GM19397 (cell line): ENCODE measurements around the gene ILKAP.

Experiments used
- ATAC-seq: cut with Tn5 transposase; IDR thresholded peaks from one replicate; pipeline ENCODE4 v1.9.1; 2021; ENCODE audit warnings: mild to moderate bottlenecking, moderate library complexity; ENCODE audit not compliant: unreplicated experiment

The ILKAP gene, protein sequence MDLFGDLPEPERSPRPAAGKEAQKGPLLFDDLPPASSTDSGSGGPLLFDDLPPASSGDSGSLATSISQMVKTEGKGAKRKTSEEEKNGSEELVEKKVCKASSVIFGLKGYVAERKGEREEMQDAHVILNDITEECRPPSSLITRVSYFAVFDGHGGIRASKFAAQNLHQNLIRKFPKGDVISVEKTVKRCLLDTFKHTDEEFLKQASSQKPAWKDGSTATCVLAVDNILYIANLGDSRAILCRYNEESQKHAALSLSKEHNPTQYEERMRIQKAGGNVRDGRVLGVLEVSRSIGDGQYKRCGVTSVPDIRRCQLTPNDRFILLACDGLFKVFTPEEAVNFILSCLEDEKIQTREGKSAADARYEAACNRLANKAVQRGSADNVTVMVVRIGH

GRCh38 chr2:238203094-238203972 lies at the start of gene ILKAP:
TSS of gene ILKAP (minus strand) at chr2:238203695. CDS start at chr2:238203553, 142 bp downstream.
- peak; percentile 97 for ATAC-seq

GRCh38 chr2:238252766-238253630 lies 49.5 kb upstream of the ILKAP start:
- no peak for ATAC-seq

DNA sequence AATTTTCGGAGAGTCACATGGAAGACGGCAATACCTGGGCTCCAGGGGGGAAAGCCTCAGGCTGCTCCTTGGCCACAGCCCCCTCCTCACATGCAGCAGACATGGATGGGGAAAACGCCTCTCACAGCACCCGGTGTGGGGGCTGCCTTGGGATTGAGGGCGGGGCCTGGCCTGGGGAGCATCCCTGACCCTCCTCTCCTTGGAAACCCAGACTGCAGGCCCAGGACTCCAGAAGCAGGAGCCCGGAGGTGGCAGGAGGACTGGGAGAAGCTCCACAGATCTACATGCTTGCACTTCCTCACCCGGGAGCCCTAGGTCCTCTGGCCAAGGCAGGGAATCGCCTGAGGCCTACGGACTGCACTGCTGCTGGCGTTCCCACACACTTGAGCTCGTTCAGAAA lies 48.5 kb upstream of the ILKAP start:
- ATAC-seq = no peak

DNA sequence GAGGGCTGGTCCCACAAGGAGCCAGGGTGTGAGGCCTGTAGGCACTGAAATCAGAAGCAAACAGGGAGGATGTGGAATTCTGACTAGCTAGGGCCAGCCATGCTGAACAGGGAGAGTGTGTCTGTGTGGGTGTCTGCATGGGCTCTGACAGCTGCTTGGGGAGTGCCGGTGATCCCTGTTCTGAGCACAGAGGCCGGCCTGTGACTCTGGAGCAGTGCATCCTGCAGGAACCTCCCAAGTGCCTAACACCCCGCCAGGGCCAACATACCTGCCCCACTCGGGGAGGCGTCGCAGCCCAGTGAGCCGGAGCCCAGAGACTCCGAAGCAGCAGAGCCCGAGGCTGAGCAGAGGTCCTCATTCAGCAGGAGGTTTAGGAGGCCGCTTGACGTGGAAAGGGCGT lies 47.8 kb upstream of the ILKAP start:
- no peak for ATAC-seq

- ATAC-seq = no peak
Measured at GRCh38 chr2:238250896-238251295, 47.4 kb upstream of the ILKAP start.

- no peak for ATAC-seq
Measured at GRCh38 chr2:238247841-238248453, 44.5 kb upstream of the ILKAP start.

DNA sequence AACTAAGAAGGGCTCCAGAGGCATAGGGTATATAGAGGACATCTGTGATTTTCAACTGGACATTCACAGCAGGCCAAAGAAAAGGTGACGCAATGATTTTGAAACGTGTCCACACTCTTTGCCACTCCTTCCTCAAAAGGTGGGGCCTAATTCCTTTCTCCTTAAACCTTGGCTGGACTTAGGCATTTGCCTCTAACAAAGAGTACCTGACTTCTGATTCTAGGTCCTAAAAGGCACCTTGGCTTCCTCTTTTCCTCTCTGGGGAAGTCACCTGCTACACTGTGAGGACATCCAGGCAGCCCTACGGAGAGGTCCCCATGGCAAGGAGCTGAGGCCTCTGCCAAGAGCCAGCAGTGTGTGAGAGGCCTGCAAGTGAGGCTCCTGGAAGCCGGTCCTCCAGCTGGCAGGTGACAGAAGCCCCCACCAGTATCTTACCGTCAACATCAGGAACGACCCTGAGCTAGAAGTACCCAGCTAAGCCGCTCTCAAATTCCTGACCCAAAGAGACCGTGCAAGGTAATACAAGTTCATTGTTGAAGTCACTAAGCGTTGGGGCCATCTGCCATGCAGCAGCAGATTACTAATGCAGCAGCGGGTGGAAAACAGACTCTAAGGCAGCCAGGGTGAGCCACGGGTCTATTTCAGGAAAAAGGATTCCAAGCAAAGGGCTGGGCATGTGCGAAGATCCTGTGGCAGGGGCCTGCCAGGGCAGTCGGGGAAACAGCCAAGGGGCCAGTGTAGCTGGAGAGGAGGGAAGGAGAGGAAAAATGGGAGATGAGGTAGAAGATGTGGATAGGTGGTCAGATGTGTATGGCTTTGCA lies 43.7 kb upstream of the ILKAP start:
- no peak for ATAC-seq

GRCh38 chr2:238244151-238244550 lies 40.7 kb upstream of the ILKAP start:
- no peak for ATAC-seq

DNA sequence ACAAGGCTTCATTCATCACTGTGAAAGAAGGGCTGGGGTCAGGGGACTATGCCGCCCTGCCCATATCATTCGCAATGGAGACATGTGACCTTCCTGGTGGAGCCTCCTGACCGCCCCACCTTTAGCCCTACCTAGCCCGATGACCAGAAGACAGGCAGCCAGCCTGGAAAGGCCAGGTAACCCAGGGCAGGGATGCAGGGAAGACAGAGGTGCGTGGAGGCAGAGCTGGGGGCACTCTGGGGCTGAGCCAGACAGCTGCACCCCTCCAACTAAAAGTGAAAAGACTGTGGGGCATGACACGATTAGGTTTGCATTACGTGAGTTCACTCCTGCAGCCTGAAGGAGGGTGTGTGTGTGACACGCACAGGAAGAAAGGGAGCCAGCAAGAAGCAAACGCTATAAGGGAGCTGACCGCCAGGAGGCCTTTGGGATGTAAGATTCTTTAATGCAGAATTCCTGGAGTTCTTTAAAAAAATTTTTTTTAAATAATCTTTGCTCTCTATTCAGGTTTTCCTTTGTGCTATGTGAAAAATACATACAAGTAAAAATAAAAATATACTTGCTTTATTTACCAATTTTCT lies 40.1 kb upstream of the ILKAP start:
- no peak for ATAC-seq

- no peak for ATAC-seq
Measured at GRCh38 chr2:238242731-238243495, 39.4 kb upstream of the ILKAP start.

GRCh38 chr2:238241970-238242369 lies 38.5 kb upstream of the ILKAP start:
- ATAC-seq = no peak

DNA sequence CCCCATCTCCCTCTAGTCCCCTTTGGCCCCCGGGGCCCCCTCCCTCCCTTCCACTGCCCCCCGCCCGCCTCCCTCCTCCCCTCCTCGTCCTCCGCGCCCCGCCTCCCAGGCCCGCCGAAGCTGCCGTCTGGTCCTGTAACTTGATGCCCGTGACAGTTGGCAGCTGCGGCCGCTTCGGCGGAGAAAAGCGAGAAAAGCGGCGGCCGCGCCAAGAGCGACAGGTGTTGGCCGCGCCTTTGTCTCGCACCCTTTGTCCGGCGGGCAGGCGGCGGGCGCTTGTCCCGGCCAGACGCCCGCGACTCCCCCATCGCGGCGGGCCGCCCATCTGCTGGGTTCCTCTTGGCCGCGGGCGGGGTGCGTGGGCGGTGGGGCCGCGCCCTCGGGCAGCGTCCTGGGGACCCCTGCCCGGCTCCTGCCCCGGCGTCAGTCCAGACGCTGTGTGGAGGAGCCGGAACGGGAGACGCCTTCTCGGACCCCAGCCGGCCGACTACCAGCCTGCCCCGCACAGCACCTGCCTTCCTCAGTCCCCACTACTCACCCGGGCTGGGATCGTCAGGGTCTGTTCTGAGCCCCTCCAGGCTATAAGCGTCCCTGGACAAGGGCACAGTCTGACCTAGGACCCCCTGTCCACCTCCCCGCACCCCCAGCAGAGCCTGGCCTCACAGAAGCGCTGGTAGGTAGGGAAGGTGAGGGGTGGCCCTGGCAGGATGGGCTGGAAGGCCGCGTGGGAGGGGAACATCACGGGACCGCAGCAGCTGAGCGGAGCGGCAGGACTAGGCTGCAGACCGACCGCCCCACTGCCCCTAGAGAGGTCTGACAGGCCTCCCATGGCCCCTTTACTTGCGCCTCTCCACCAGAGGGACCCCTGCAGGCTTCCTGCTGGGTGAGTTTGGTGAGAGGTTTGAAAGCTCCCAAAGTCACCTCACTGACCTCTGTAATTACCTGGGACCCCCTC lies 37.5 kb upstream of the ILKAP start:
- ATAC-seq = no peak

DNA sequence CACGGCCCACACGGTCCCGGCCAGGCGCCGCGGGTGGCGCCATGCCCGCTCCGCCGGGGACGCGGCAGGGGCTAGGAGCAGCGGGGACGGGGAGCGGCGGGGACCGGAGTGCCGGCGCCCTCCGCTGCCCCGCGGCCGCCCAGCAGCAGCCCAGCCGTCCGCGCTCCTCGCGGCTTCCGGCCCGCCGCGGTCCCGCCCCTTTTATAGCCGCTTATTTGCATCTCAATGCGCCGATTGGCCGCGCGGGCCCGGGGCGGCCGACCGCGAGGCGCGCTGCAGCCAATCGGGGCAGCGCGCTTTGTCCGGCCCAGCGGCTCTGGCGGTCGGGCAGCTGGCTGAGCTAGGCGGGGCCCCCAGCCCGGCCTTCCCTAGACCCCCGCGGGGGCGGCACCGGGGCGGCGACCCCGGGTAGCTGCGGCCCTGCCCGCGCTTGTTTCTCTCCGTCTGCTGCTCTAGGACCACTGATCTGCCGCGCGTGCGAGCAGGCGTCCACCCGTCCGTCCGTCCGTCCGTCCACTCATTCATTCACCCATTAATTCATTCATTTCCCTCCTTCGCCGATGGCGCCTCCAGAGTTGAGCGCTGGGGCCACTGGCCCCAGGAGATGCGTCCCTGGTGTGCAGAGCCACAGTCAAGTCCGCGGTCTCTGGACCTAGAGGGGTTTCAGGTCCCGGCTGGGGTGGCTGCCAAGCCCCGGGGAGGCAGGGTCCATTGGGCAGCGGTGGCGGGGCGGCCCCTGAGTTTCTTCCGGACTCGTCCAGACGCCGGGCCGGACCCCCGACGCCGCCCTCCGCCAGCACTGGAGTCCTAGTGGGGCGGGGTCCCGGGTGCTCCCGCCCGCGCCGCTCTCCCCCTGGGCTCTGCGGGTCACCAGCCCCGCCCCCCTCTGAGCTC lies 36.6 kb upstream of the ILKAP start, which contains the start of gene HES6:
HES6 (minus strand) TSS at position 176 of the 894 bp plus-strand sequence; CDS start at position 43, 133 bp downstream.
- peak; percentile 78 for ATAC-seq

DNA sequence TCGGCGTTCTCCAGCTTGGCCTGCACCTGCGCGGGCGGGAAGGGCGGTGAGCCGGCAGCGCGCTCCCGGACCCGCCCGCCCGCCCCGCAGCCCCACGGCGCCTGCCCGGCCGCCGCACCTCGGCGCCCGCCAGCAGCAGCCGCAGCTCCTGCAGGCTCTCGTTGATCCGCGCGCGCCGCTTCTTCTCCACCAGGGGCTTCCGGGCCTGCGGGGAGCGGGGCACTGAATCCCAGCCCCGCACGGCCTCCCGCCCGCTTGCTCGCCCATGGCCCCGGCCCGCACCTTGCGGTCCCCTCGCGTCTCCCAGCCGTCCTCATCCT lies 36.0 kb upstream of the ILKAP start:
- no peak for ATAC-seq

DNA sequence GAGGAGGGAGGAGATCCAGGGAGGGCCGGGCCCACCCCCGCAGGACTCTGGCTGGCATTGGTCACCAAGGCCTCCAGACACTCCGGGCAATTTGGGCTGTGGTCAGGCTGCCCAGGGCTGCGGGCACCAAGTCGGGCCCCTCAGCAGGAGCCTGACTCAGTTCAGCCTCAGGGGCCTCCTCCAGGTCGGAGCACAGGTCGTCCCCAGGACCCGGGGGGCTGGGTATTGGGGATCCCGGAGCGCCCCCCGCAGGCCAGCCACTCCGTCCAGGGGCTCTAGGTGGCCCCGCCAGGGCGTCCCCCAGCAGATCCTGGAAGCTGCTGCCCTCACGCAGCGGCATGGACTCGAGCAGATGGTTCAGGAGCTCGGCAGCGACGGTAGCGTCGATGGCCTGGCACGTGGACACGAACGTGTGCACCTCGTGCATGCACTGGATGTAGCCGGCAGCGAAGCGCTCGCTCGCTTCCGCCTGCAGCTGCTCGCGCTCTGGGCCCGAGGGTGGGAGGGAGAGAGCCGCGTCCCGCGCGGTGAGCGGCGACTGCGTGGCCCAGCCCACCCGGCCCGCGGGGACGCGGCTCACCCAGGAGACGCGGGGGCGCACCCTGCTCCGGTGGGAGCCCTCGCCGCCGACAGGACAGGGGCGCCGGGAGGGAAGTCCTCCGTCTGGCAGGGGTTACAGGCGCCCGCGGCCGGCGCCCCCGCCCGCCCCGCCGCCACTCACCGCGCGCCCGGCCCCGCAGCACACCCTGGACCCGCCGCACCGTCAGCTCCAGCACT lies 35.5 kb upstream of the ILKAP start:
- peak; percentile 1 for ATAC-seq

DNA sequence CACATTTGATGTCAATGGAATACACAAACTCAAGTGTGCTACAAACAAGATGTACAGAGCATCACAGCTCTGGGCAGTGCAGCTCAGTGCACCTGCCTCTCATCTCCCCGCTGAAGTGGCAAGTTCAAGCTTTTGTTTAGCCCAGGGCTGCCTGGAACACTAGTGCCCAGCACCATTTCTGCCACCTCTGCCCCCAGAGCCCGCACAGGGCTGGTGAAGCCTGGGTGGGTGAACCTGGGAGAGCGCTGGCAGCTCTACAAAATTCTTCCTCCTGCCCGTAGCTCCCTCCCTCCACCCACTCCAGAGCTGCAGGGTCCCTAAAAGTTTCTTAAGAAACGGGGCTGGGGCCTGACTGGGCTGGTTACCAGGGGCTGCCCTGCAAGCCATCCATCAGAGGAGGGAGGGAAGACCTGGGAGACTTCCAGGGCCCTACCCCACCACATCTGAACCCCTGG lies 34.8 kb upstream of the ILKAP start:
- no peak for ATAC-seq
